ENCODE data around the gene MGAT4A. TPM values are rescaled to one million over a fixed set of nuclear protein-coding genes. Genes with fewer than 3 reads are reported as not detected.
A peak's percentile ranks its signal among the peaks of the same experiment; 100 is the strongest.

The MGAT4A gene
- total and polyA plus RNA-seq, 2 of the 8 experiments (the other 6 are each of a cell fraction or from before 2014, with no cell fraction given) = 1.4 to 7.7 TPM

- no peak overlapping the region for H3K4ac ChIP-seq (replicated peaks; ENCODE audit: insufficient read length, low read depth, low read length)
- no peak overlapping the region for H3K23ac ChIP-seq (ENCODE audit: insufficient read length)
- no peak overlapping the region for H3K56ac ChIP-seq (replicated peaks; ENCODE audit: insufficient read length, low read depth, low read length)
- no peak overlapping the region for H4K5ac ChIP-seq (ENCODE audit: insufficient read length, low read depth, low read length)
- no peak overlapping the region for H2BK120ac ChIP-seq (replicated peaks; ENCODE audit: low read depth, low read length)
- no peaks in the 10 kb centered on the region; the same call in 1 of the 2 replicates for H3K23me2 ChIP-seq (ENCODE audit: low read depth, low read length)
- peaks cover 0 to 6% of the 10 kb centered on the region in 2 experiments for H4K20me1 ChIP-seq (replicated peaks in 1 of 2; ENCODE audit: control insufficient read depth in 1 of 2, insufficient read depth in 2 of 2, low read length in 2 of 2)
- no peaks in the 10 kb centered on the region; the same call in 1 of the 2 replicates for H3K79me1 ChIP-seq (ENCODE audit: low read depth, low read length)
- H3K27ac ChIP-seq (ENCODE audit: low read depth, low read length) = no peak overlapping the region
- no peak overlapping the region for H2AFZ ChIP-seq (ENCODE audit: low read length)
- H2BK5ac ChIP-seq (ENCODE audit: low read depth, low read length) = no peak overlapping the region
- no peaks in the 10 kb centered on the region for H3K9me3 ChIP-seq (ENCODE audit: insufficient read depth in 2 of 2, low read depth in 1 of 2, low read length in 1 of 2)
- no peak overlapping the region for H2AK5ac ChIP-seq (ENCODE audit: low read depth, low read length)
- DNase-seq (ENCODE audit: low read depth in 1 of 2, low spot score in 2 of 2) (no peak), FAIRE-seq (peak; percentile 24)
- no peak overlapping the region for H2BK15ac ChIP-seq (ENCODE audit: low read length)
- peaks cover 3 to 24% (median 14%) of the 10 kb centered on the region in 4 experiments; a peak in 7 of 8 replicates for H3K36me3 ChIP-seq (ENCODE audit: control insufficient read depth in 2 of 4, insufficient read depth in 4 of 4, low read length in 3 of 4)
- no peak overlapping the region for H2BK12ac ChIP-seq (ENCODE audit: low read depth, low read length)
- no peak overlapping the region for H3K14ac ChIP-seq (ENCODE audit: insufficient read length)
- no peak overlapping the region for H2BK20ac ChIP-seq (ENCODE audit: low read length)
- H3K4me1 ChIP-seq (replicated peaks in 1 of 4; ENCODE audit: control insufficient read depth in 3 of 4, insufficient read depth in 4 of 4, low read length in 3 of 4) = 0 out of 7 replicates have a peak, but pooled peaks cover 0 to 2% (median 0%) of the 10 kb centered on the region in 4 experiments
- WGBS, 2 experiments (ENCODE audit: extremely low coverage in 1 of 2, insufficient coverage in 1 of 2, insufficient read length in 1 of 2, insufficient replicate concordance in 2 of 2, low coverage in 1 of 2, low lambda C conversion rate in 2 of 2, missing lambda C conversion rate in 1 of 2) = 64% methylated on average over 3 of the region's 3 CpGs; no CpG with 5 or more reads in 1 of the 2 experiments
- H4K8ac ChIP-seq (ENCODE audit: extremely low read depth, insufficient read depth, low read length) = no peak overlapping the region
- H3K79me2 ChIP-seq (ENCODE audit: control insufficient read depth in 1 of 2, insufficient read depth in 2 of 2, low read length in 2 of 2) = peaks cover 8 to 20% of the 10 kb centered on the region in 2 experiments
- CTCF ChIA-PET (ENCODE audit: partially characterized antibody) = interaction anchor here (0.6 to 1.9 kb wide), 12 partner anchors 13 to 464 kb away, joined by 3 to 11 read pairs (median 4); no protein-coding TSS in a partner anchor
- no peaks in the 10 kb centered on the region for H3K27me3 ChIP-seq (replicated peaks in 1 of 4; ENCODE audit: control insufficient read depth in 3 of 4, extremely low read depth in 1 of 4, insufficient read depth in 3 of 4, low read length in 3 of 4)
- H3K4me2 ChIP-seq (ENCODE audit: insufficient read depth in 1 of 2, low read depth in 2 of 2, low read length in 2 of 2) = no peak overlapping the region
- no peak overlapping the region for H3K9ac ChIP-seq (replicated peaks in 1 of 4; ENCODE audit: extremely low read depth in 1 of 4, low read depth in 3 of 4, low read length in 3 of 4)
- no peak overlapping the region for H3K18ac ChIP-seq (ENCODE audit: extremely low read depth, low read length)
- TF ChIP-seq PHF8 (conservative IDR thresholded peaks at IDR 0.05; ENCODE audit: low read depth, low read length) (no peak), KDM1A (IDR thresholded peaks at IDR 0.05; ENCODE audit: borderline replicate concordance, low read length) (no peak), POLR2AphosphoS5 (IDR thresholded peaks at IDR 0.05; ENCODE audit: low read depth, low read length) (peak; percentile 77), RFX5 (IDR thresholded peaks at IDR 0.05; ENCODE audit: borderline replicate concordance, low read depth, low read length) (no peak), CTCF (IDR thresholded peaks at IDR 0.05; ENCODE audit: control extremely low read depth in 1 of 3, insufficient read depth in 1 of 3, low read depth in 1 of 3, low read length in 3 of 3) (peak; percentile 69 to 81 (median 70)), CBX5 (IDR thresholded peaks at IDR 0.05; ENCODE audit: low read depth, low read length) (no peak), RAD21 (IDR thresholded peaks at IDR 0.05 in 1 of 2, conservative IDR thresholded peaks at IDR 0.05 in 1 of 2; ENCODE audit: low read depth in 2 of 2, low read length in 2 of 2) (peak; percentile 74 to 82)
- POLR2A ChIA-PET (ENCODE audit: partially characterized antibody) = interaction anchor here (0.5 to 1.0 kb wide), 2 partner anchors 33 to 390 kb away, joined by 3 to 4 read pairs; no protein-coding TSS in a partner anchor
- H3K4me3 ChIP-seq (ENCODE audit: extremely low read depth in 1 of 4, insufficient read depth in 2 of 4, low read depth in 3 of 4, low read length in 4 of 4) = no peak overlapping the region
- H4K91ac ChIP-seq (replicated peaks; ENCODE audit: insufficient read length, low read length) = no peak overlapping the region
These were observed 129.3 kb downstream of the MGAT4A start for GRCh38 chr2:98601532-98602132.

Measured in H1 (cell line).